Testis (tissue), 2 donors: Measurements from ENCODE around the gene ZNF333.

Experiments used
- CTCF ChIP-seq, 3 experiments: fragments of 450-650 bp in 2 of 3; fragments of 200-600 bp in 1 of 3; sonication (generic) in 1 of 3; IDR thresholded peaks; one replicate each; pipeline ENCODE4 v1.5.1; 2016 to 2019; ENCODE audit warnings: antibody characterized with exemption in 3 of 3, mild to moderate bottlenecking in 2 of 3, moderate library complexity in 1 of 3
- POLR2A ChIP-seq: fragments of 450-650 bp; IDR thresholded peaks from one replicate; pipeline ENCODE4 v1.6.1; 2017; ENCODE audit warnings: antibody characterized with exemption, mild to moderate bottlenecking, moderate library complexity

- TF ChIP-seq CTCF (IDR thresholded peaks at IDR 0.05) (no peak), POLR2A (no peak)
Measured at GRCh38 chr19:14683439-14683838, 6.4 kb upstream of the ZNF333 start.
